ENCODE data around the gene APOB.

The APOB gene

DNA sequence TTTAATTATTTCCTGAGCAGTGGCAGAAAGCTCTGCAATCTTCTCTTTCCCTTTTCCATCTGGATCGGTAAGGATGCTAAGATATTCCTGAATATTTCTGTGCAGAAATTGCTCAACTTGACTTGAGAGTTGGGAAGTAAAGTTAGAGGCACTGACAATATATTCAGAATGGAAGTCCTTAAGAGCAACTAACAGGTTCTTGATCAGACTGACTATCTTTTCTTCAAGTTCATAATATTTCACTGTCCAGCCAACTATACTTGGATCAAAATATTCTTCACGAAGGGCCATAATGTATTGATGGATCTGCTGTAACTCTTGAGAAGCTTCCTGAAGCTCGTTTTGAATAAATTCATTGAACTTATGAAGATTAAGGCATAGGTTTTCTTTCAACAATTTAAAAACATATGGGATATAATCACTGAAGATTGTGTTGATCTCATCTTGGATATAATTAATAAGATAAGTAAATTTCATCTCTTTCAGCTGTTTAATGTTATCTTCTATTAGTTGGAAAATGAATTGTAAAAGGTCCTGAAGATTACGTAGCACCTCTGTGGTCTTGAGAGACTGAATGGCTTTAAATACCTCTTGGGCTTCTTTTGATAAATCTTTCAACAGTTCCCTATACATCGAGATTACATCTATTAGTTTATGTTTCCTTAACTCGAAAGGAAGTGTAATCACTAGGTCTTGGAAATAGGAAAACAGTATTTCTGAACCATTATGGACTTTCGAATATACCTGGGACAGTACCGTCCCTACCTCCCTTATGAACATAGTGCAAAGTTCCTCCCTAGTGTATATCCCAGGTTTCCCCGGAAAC, 41.7 kb downstream of the APOB start:
- TF ChIP-seq, protein P1, sequence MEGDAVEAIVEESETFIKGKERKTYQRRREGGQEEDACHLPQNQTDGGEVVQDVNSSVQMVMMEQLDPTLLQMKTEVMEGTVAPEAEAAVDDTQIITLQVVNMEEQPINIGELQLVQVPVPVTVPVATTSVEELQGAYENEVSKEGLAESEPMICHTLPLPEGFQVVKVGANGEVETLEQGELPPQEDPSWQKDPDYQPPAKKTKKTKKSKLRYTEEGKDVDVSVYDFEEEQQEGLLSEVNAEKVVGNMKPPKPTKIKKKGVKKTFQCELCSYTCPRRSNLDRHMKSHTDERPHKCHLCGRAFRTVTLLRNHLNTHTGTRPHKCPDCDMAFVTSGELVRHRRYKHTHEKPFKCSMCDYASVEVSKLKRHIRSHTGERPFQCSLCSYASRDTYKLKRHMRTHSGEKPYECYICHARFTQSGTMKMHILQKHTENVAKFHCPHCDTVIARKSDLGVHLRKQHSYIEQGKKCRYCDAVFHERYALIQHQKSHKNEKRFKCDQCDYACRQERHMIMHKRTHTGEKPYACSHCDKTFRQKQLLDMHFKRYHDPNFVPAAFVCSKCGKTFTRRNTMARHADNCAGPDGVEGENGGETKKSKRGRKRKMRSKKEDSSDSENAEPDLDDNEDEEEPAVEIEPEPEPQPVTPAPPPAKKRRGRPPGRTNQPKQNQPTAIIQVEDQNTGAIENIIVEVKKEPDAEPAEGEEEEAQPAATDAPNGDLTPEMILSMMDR (IDR thresholded peaks at IDR 0.05; ENCODE audit: low read length, missing control alignments): no peak
- no peak overlapping the region for H3K4me3 ChIP-seq (replicated peaks; ENCODE audit: low read depth, low read length)

DNA sequence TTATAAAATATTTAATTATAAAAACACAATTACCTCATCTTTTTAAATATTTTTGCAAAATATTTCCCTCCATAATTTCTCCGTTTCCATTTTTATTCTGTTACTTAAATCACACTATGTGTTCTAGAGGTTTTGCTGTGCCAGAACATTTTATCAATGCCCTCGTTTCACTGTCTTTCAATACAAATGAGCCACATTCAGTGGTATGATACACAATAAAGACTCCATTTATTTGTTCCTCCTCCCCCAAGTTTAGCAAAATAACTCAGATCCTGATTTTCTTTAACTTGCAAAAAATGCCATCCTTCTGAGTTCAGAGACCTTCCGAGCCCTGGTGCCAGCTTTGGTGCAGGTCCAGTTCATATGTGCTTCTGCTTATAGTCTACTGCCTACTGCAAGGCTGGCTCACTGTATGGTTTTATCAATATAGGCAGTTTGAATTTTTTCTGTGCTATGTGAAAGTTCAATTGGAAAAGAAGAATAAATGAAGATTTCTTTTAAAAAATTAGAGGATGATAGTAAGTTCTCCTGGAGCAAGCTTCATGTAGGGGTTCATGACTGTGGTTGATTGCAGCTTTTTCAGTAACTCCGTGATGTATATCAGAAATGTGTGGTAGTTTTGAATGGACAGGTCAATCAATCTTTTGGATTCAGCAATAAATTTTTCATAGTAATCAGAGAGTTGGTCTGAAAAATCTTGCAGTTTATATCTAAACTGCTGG, 42.5 kb downstream of the APOB start:
- H3K4me3 ChIP-seq (replicated peaks; ENCODE audit: low read depth, low read length): no peak overlapping the region
- DNase-seq (ENCODE audit: low read depth): no peak
- TF ChIP-seq, protein P1 (IDR thresholded peaks at IDR 0.05; ENCODE audit: low read length, missing control alignments): no peak

More for the DNA sequence above, 41.7 kb downstream of the APOB start:
- DNase-seq (ENCODE audit: low read depth): no peak

DNA sequence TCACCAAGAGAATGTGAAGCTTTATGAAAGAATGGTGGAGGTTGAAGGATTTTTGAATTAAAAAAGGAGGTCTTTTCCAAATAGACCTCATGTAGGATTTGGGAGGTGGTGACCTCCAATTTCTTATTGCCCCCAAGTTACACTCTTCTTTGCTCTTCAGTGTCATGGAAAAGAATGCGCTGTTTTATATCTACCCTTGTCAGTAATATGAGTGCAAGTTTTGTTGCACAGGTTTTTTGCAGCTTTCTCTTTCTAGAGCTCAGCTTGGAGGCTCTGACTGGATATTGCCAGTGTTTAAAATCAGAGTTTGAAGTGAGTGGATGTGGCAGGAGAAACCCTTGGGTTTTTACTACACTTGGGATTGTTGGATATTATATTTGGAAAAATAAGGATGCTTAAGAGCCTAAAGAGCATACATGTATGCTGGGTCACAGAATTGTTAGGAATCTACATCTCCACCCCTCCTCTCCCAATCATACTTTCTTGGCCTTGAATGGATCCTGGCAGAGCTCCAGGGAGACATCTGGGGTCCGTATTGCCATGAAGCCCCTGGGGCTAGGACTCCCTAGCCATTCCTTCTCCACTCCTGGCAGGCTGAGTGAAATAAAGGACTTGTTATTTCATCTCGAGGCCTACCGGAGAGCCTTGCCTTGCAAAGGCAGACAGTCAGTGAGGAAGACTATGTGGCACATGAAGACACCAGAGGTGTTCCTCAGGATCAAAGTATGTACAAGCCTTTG, 43.8 kb downstream of the APOB start:
- TF ChIP-seq, protein P1 (IDR thresholded peaks at IDR 0.05; ENCODE audit: low read length, missing control alignments): no peak
- no peak overlapping the region for H3K4me3 ChIP-seq (replicated peaks; ENCODE audit: low read depth, low read length)
- no peak for DNase-seq (ENCODE audit: low read depth)

DNA sequence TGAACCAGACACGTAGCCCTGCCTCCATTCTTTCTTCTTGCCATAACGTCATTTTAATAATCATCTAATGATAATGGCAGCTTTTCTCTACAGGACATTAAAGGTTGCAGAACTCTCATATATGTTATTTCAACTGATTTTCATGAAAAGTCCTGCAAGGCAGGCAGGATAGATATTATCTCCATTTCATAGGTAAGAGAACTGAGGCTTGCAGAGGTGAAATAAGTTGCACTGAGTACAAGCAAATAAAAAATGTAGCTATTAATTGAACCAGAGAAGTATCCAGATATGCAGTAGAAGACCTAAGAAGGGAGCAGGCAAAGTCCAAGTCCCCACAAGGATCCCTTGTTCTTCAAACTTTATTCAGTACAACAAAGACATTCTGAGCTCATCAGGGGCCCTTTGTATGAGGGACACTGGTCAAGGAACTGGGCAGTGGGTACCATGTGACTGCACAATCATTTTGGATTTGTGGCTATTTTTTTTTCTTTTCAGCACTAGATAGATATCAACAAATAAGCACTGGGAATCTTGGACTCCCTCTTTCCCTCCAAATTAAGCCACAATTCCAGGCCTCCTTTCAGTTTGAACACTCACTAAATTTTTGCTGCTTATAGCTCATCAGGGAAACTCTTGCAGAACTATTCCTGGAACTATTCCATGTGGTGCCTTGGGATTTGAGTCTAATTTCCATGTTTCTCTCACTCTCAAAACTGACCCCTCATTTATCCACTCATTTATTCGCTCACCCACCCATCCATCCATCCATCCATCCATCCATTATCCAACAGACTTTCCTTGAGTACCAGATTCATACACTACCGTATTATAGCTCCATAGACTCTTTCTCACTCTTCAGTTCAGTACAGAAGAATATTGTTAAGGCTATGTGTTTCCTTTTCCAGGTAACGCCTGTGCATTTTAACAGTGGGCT, 44.6 kb downstream of the APOB start:
- TF ChIP-seq, protein P1 (IDR thresholded peaks at IDR 0.05; ENCODE audit: low read length, missing control alignments): no peak
- no peak overlapping the region for H3K4me3 ChIP-seq (replicated peaks; ENCODE audit: low read depth, low read length)
- no peak for DNase-seq (ENCODE audit: low read depth)

DNA sequence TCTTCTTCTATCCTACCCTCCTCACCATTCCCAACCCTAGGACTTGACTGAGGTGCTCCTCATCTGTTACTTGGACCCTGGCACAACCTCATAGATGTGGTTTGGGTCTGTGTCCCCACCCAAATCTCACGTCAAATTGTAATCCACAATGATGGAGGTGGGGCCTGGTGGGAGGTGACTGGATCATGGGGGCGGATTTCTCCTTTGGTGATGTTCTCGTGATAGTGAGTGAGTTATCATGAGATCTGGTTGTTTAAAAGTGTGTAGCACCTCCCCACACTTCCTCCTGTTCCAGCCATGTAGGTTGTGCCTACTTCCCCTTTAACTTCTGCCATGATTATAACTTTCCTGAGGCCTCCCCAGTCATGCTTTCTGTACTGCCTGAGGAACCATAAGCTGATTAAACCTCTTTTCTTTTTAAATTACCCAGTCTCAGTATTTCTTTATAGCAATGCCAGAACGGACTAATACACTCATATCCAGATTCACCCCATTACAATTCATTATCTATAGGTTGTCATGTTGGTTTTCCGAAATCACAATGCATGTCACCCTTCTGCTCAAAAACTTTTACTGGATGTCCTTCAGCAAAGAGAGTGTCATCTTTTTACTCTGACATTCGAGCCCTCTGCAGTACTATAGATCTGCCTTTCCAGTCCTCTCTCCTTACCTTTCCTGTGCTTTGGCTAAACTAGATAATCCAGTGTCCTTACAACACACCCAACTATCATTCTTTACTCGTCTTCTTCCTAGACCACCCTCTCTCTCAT, 45.7 kb downstream of the APOB start:
- TF ChIP-seq, protein P1 (IDR thresholded peaks at IDR 0.05; ENCODE audit: low read length, missing control alignments): no peak
- no peak for DNase-seq (ENCODE audit: low read depth)
- H3K4me3 ChIP-seq (replicated peaks; ENCODE audit: low read depth, low read length): no peak overlapping the region

Measured in fibroblast of pulmonary artery (primary cell).